ENCODE results near the gene ZNF593. TPM values are rescaled to one million over a fixed set of nuclear protein-coding genes. Genes with fewer than 3 reads are reported as not detected.

The ZNF593 gene
- total RNA-seq, 1 experiment from 2014 or later: 23.4 TPM

- H3K4me3 ChIP-seq: no peak overlapping the region
- no peaks in the 10 kb centered on the region for H3K9me3 ChIP-seq (replicated peaks)
- no peaks in the 10 kb centered on the region for H3K27me3 ChIP-seq (replicated peaks)
- no peaks in the 10 kb centered on the region for H3K36me3 ChIP-seq
- H3K27ac ChIP-seq: no peak overlapping the region
- H3K4me1 ChIP-seq (replicated peaks): peaks cover 51% of the 10 kb centered on the region
- DNase-seq (ENCODE audit: low read depth in 1 of 2, low spot score in 2 of 2): peak; percentile 47 to 63
Observed at GRCh38 chr1:26218906-26219494, 49.3 kb downstream of the ZNF593 start.

Other genes starting within 250 kb of the ZNF593 start
- gene PAFAH2, start 171.8 kb upstream of the ZNF593 start, total RNA-seq (2014; rRNA removed; shearing (Covaris generic)): 7.5 and 7.9 TPM in 2 replicates
- 0.08 TPM in 1 of 2 replicates, not detected in the other for gene EXTL1, start 148.1 kb upstream of the ZNF593 start, total RNA-seq (2014; rRNA removed; shearing (Covaris generic))
- not detected in 2 replicates for gene SLC30A2, start 123.8 kb upstream of the ZNF593 start, total RNA-seq (2014; rRNA removed; shearing (Covaris generic))
- gene TRIM63, start 102.3 kb upstream of the ZNF593 start, total RNA-seq (2014; rRNA removed; shearing (Covaris generic)): not detected in 2 replicates
- 5.3 and 9.1 TPM in 2 replicates for gene PDIK1L, start 58.1 kb upstream of the ZNF593 start, total RNA-seq (2014; rRNA removed; shearing (Covaris generic))
- not detected in 2 replicates for gene FAM110D, start 10.8 kb upstream of the ZNF593 start, total RNA-seq (2014; rRNA removed; shearing (Covaris generic))
- gene C1orf232, start 945 bp upstream of the ZNF593 start, total RNA-seq (2014; rRNA removed; shearing (Covaris generic)): not detected in 2 replicates
- 0.24 TPM in 1 of 2 replicates, not detected in the other for gene ZNF593OS, start 1.9 kb downstream of the ZNF593 start, total RNA-seq (2014; rRNA removed; shearing (Covaris generic))
- 0.50 TPM in 1 of 2 replicates, not detected in the other for gene CNKSR1, start 7.6 kb downstream of the ZNF593 start, total RNA-seq (2014; rRNA removed; shearing (Covaris generic))
- gene CATSPER4, start 20.7 kb downstream of the ZNF593 start, total RNA-seq (2014; rRNA removed; shearing (Covaris generic)): not detected in 2 replicates
- gene CEP85, start 64.3 kb downstream of the ZNF593 start, total RNA-seq (2014; rRNA removed; shearing (Covaris generic)): 45.2 and 56.6 TPM in 2 replicates
- gene SH3BGRL3, start 110.2 kb downstream of the ZNF593 start, total RNA-seq (2014; rRNA removed; shearing (Covaris generic)): 36.5 and 38.9 TPM in 2 replicates
- 4.0 and 12.0 TPM in 2 replicates for gene UBXN11, start 136.7 kb downstream of the ZNF593 start, total RNA-seq (2014; rRNA removed; shearing (Covaris generic))
- gene CD52, start 148.1 kb downstream of the ZNF593 start, total RNA-seq (2014; rRNA removed; shearing (Covaris generic)): not detected in 2 replicates
- gene CRYBG2, start 184.2 kb downstream of the ZNF593 start, total RNA-seq (2014; rRNA removed; shearing (Covaris generic)): not detected in 2 replicates
- not detected in 2 replicates for gene ZNF683, start 202.8 kb downstream of the ZNF593 start, total RNA-seq (2014; rRNA removed; shearing (Covaris generic))
- not detected in 2 replicates for gene LIN28A, start 240.9 kb downstream of the ZNF593 start, total RNA-seq (2014; rRNA removed; shearing (Covaris generic))